GM10847 (cell line): ENCODE data around the gene ST6GAL2.

Experiments
- POLR2A ChIP-seq: IDR thresholded peaks from 2 replicates; pipeline ENCODE4 v1.6.1; 2011; ENCODE audit not compliant: insufficient read length; ENCODE audit errors: extremely low read depth

The ST6GAL2 gene, protein sequence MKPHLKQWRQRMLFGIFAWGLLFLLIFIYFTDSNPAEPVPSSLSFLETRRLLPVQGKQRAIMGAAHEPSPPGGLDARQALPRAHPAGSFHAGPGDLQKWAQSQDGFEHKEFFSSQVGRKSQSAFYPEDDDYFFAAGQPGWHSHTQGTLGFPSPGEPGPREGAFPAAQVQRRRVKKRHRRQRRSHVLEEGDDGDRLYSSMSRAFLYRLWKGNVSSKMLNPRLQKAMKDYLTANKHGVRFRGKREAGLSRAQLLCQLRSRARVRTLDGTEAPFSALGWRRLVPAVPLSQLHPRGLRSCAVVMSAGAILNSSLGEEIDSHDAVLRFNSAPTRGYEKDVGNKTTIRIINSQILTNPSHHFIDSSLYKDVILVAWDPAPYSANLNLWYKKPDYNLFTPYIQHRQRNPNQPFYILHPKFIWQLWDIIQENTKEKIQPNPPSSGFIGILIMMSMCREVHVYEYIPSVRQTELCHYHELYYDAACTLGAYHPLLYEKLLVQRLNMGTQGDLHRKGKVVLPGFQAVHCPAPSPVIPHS

DNA sequence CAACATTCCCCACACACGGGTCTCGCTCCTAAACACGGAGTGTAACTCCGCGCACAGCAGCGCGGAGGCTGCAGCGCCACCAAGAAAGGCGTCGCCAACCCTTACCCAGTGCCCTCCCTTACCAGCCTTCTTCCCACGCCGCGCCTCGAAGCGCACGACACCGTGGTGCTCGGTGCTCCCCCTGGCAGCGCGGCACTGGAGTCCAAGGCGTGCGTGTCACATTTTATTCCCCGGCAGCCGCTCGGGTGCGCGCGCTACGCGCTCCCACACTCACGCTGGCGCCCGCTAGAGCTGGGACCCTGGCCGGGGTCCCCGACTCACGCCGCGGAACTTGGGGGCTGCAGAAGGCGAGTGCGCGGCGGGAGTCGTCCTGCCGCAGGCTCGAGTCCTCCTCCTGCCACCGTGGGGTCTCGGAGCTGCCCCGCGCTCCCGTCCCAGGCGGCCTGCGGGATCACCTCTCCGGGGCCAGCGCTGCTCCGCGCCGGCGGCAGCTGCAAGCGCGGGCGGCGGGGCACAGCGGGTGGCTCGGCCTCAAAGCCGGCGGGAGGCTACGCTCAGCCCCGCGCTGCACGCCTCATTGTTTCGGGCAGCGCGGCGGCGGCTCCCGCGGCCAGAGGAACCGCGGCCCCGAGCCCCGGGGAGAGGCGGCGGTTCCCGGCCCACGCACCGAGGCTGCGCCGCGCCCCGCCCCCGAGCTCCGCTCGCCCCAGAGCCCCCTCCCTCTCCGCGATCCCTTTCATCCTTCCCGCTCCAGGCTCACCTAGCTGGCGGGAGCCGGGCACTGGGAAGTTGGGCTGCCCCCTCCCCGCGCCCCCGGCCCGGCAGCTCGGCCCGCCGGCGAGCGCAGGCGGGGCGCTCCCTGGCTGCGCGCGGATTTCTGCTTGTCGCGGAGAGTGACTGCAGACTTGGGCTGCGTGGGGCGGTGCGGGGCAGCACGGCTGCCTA lies at the start of gene ST6GAL2:
Gene ST6GAL2, minus strand, starts transcription at position 197 of the 945 bp plus-strand sequence. CDS start 42,190 bp downstream, outside the sequence.
- no peak for TF ChIP-seq POLR2A

DNA sequence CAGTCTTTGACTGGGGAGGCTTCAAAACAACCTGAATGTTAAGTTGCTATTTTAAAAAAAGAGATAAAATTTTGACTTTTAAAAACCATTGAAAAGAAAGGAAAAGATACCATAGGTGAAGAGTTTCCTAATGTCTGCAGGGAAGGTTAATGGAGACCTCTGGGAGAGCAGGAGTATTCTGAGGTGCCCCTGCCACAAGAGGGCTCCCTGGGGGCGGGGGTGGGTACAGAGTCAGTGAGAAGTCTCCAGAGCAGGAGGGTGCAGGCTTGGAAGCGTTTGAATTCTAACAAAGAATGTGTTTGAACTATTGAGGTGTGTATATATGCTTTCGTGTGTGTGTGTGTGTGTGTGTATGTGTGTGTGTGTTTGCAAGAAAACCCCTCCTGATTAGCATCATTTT lies 46.7 kb upstream of the ST6GAL2 start:
- TF ChIP-seq POLR2A: no peak

DNA sequence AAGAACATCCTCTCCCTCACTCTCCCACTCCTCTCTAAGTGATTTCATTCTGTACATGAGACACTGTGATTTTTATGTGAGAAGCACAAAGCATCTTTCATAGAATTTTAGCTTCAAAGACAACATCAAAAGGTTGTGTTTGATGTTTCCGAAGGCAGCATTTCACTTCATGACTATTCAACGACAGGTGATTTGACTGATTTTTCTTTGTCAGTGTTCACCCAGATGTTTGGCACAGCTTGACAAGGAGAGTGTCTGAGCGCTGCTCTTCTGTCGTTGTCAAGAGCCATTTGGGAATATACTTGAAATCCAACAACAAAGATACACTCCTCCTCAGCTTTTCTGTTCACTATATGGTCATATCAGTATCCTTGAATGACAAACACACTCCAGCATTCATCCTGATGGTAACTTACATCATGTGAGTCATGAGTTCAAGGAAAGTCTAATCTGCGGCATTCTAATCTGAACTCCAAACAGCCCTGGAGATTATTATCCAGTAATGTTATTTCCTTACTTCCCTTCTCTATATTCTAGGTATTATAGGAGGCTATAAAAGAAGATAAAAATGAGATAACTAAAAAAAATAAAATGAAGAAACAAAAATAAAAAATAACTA lies 45.9 kb upstream of the ST6GAL2 start:
- no peak for TF ChIP-seq POLR2A

DNA sequence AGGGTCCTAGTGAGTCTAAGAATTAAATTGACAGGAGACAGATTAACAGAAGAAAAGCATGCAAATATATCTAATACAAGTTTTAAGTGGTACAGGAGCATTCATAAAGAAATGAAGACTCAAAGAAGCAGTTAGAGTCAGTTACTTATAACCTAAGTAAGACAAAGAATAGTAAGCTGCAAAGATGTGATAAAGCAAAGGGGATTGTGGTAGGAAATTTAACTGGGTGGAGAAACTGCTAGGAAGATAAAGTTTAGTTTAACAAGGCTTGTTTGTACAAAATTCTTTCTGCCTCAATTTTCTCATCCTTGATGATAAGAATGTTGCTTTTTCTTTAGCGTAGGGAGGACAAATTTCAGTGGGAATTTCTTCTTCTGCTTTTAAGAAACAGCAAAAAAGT lies 35.5 kb upstream of the ST6GAL2 start:
- TF ChIP-seq POLR2A: no peak

DNA sequence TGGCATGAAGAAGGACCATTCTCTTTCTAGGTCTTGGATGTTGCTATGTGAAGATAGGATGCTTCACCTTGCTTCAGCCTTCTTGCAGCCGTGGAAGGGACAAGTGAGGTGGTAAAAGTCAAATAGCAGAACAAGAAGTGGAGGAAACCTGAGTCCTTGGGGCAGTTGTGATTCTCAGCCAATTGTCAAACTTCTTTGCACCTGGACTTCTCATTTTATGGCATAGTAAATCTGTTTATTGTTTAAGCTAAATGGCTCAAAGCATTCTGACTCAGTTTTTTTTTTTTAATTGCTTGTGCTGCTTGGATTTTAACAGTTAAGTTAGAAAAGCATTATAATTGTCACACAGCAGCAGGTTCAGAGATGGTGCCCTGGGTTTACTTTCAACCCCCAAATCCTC lies 33.0 kb upstream of the ST6GAL2 start:
- TF ChIP-seq POLR2A: no peak

DNA sequence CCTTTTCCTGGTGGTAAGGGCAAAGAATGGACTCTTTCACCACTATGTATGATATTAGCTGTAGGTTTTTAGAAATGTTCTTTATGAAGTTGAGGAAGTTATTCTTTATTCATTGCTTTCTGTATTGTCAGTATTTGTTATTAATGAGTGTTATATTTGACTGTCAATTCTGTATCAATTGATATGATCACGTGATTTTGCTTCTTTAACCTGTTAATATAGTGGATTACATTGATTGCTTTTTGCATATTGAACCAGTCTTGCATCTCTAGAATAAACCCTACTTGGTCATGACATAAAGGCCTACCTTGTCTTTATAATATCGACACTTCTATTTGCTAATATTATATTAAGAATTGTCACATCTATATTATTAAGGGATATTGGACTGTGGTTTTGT lies 18.3 kb upstream of the ST6GAL2 start:
- TF ChIP-seq POLR2A: no peak

DNA sequence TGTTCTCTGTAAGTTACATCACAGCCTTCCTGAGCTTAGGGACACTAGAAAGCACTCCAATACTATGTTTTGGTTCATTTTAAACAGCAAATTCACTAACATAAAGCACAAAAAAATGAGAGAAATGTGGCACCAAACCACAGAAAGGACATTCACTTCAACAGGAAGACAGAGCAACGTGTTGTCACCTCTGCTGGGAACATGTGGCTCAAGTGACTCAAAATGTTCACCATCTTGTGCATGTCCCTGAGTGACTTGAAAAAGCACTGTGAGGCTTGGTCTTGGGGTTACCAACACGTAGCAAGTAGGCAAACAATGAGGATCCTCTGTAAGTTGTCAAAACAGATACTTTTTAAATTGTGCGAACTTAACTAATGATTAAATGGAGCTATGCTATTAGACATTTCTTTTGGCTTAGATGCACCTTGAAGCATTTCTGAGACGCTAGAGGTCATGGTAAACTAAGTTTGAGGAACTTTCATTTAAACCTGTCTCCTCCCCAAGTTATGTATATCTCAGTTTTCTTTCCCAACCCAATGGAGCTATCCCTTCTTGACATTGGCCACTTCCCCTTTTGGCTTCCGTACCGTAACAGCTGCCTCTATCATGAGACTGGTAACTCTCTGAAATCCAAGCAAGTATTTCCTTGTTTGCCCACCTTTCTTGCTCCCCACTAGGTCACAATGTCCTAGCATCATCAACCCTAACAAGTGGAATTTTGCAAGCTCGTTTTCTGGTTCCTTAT lies 14.0 kb upstream of the ST6GAL2 start:
- no peak for TF ChIP-seq POLR2A

DNA sequence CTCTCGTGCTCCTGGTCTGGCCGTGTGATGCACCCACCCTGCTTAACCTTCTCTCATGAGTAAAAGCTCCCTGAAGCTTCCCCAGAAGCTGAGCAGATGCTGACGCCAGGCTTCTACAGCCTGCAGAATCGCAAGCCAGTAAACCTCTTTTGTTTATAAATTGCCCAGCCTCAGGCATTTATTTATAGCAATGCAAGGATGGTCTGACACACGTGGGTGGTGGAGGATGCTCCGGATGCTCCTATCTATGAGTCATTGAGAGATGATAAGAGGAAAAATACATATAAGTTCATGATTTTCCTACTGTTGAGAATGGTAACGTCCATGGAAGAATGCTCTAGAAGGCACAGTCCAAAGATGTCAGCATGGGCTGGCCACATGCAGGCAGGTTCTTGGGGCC lies 8.6 kb upstream of the ST6GAL2 start:
- no peak for TF ChIP-seq POLR2A

DNA sequence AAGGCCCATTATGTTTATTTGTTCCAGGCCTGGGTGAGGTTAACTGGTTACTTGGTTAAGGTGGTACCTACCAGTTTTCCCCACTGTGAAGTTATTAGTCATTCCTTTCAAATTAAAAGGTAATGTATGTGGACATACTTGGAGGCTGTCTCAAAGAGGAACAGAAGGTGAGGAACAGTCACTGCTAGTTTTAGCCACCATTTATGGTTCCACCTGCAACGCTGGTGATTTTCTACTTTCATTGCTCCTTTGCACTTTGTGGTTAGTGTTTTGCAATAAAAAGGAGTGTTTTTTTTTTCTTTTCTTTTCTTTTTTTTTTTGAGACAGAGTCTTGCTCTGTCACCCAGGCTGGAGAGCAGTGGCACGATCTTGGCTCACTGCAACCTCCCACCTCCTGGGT lies 6.1 kb upstream of the ST6GAL2 start:
- no peak for TF ChIP-seq POLR2A

DNA sequence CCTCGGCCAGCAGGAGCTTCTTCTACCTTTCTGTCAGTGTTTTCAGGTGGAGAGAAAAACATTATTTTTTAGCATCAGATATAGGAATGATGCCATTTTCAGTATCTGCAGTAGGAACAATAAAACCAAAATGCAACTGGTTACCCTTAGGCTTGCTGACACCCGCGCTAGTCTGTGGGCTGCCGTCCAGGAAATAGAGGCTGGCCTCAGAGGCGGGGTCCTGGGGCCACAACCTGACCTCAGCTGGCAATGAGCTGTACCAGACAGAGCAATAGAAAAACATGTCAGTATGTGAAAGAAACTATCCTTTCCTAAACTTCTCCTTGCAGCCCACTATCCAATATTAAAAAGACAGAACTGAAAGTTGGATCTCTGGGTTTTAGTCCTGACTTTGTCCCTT lies 4.6 kb upstream of the ST6GAL2 start:
- no peak for TF ChIP-seq POLR2A

DNA sequence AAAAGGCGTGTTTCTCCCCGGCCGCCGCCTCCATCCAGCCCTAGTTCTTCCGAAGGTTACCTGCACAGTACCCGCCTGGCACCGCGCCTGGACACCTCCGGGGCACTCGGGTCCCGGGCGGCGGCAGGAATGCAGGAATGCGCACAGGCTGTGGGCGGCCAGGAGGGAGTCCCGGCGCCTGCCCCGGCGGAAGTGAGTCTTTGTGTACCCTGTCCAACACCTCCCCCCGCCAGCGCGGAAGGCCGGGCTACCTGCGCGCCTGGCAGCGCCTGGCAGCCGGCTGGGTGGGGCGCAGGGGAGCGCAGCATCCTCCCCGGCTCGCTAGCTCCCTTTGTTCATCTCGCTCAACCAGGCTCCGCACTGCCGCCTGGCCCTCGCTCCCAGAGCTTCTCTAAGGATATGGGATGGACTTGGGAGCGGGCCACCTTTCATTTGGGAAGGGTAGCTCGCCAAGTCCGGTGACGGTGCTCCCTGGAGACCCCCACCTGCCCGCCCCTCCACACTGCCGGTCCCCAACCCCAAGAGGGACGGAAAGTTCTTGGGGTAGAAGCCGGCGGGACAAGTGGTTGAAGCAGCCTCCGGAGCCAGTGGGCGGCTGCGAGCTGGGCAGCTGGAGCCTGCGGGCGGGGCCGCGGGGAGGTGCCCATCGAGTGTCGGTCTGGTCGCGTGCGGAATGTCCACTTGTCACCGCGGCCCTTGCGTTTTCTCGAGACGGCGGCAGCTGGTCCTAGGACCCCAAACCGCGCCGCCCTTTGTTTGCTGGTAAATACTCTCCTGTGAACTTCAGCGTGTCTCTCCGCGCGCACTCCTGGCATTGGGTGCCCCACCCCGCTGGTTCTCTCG lies 1.2 kb upstream of the ST6GAL2 start:
- TF ChIP-seq POLR2A: no peak

DNA sequence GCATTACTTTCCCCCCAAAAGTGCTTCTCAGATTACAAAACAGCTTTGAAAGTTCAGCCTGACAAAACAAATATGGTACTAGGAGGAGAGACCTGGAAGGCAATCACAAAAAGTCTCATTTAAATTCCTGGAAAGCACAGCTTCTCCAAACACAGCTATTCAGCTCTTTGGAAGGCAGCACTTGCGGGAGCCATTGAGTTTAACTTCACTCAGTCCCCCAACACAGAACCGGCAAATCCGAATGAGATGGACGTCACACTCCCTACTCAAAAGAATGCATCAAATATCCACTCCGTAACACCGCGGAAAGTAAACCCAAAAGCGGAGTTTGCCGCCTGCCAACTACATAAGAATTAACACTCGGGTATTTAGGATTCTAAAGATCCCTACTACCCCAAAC lies 638 bp downstream of the ST6GAL2 start:
- no peak for TF ChIP-seq POLR2A

DNA sequence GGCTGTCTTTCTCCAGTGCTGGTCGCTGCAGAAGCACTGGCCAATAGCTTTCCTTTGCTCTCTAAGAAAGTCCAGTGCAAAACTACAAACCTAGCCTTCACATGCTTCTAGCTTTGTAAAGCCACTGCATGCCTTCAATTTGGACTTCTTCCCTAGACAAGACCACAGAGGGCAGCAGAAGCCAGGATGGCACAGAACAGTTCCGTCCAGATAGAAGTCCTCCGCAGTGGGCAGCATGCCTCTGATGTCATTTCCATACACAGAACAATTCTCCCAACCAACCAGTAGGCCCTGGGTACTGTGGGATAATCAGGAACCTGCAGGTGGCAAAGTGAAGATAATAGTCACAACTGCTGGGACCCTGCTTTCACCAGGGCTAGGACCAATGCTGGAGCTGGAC lies 3.3 kb downstream of the ST6GAL2 start:
- TF ChIP-seq POLR2A: no peak

DNA sequence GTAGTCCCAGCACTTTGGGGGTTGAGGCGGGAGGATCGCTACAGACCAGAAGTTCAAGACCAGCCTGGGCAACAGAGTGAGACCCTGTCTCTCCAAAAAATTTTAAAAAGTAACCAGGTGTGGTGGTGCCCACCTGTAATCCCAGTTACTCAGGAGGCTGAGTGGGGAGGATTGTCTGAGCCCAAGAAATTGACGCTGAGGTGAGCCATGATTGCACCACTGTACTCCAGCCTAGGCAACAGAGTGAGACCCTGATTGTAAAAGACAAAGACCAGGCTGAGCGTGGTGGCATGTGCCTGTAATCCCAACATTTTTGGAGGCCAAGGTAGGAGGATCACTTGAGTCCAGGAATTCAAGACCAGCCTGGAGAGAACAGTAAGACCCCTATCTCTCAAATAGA lies 7.8 kb downstream of the ST6GAL2 start:
- TF ChIP-seq POLR2A: no peak
